Measurements from ENCODE around the gene RABGAP1L.

The RABGAP1L gene

DNA sequence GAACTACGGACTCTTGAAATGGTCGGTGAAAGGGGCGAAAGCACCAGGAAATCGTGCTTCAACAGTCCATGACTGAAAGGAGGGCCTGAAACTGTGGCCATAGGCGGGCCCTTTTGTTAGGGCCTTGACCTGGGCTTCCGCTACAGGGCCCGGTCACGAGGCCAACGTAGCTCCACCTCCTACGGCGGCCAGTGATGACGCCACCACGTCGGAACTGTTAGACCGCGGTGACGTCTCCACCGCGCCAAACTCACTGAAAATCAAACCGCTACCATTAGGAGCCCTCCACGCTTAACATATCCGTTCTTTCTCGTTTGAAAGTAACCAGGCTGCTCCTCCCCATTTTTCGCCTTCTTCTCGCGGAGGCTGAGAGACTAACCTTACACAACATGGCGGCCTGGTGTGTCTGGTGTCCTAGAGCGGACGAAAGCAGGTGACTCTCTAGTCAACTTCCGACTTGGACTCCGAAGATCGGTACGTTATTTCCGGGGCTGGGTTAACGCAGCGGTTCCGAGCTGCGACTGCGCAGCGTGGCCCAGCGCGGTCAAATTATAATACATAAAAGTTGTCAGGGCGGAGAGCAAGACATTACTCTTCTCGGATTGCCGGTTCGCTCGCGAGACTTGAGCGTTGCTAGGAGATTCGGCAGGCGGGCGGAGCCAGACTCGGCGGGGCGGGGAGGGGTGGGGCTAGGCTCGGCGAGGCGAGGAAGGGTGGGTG is 840.1 kb downstream of the RABGAP1L start:
- peak overlapping the region; percentile 99 for H3K27ac ChIP-seq
- peak overlapping the region; percentile 97 for H2AFZ ChIP-seq
- H3K36me3 ChIP-seq (ENCODE audit: control insufficient read depth, insufficient read depth, low read length), result no peaks in the 10 kb centered on the region
- H3K9ac ChIP-seq, result peak overlapping the region; percentile 70
- peak overlapping the region; percentile 71 for H3K4me3 ChIP-seq (ENCODE audit: low read depth, low read length)
- H3K4me2 ChIP-seq (ENCODE audit: low read length), result peak overlapping the region; percentile 87
- H3K27me3 ChIP-seq (ENCODE audit: control insufficient read depth, insufficient read depth, low read length), result no peaks in the 10 kb centered on the region
- no peaks in the 10 kb centered on the region for H3K9me3 ChIP-seq (ENCODE audit: control insufficient read depth, low read length)
- TF ChIP-seq, protein P1, sequence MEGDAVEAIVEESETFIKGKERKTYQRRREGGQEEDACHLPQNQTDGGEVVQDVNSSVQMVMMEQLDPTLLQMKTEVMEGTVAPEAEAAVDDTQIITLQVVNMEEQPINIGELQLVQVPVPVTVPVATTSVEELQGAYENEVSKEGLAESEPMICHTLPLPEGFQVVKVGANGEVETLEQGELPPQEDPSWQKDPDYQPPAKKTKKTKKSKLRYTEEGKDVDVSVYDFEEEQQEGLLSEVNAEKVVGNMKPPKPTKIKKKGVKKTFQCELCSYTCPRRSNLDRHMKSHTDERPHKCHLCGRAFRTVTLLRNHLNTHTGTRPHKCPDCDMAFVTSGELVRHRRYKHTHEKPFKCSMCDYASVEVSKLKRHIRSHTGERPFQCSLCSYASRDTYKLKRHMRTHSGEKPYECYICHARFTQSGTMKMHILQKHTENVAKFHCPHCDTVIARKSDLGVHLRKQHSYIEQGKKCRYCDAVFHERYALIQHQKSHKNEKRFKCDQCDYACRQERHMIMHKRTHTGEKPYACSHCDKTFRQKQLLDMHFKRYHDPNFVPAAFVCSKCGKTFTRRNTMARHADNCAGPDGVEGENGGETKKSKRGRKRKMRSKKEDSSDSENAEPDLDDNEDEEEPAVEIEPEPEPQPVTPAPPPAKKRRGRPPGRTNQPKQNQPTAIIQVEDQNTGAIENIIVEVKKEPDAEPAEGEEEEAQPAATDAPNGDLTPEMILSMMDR (IDR thresholded peaks at IDR 0.05), result no peak
- H3K79me2 ChIP-seq, result peaks cover 4% of the 10 kb centered on the region
- no peaks in the 10 kb centered on the region for H3K4me1 ChIP-seq

DNA sequence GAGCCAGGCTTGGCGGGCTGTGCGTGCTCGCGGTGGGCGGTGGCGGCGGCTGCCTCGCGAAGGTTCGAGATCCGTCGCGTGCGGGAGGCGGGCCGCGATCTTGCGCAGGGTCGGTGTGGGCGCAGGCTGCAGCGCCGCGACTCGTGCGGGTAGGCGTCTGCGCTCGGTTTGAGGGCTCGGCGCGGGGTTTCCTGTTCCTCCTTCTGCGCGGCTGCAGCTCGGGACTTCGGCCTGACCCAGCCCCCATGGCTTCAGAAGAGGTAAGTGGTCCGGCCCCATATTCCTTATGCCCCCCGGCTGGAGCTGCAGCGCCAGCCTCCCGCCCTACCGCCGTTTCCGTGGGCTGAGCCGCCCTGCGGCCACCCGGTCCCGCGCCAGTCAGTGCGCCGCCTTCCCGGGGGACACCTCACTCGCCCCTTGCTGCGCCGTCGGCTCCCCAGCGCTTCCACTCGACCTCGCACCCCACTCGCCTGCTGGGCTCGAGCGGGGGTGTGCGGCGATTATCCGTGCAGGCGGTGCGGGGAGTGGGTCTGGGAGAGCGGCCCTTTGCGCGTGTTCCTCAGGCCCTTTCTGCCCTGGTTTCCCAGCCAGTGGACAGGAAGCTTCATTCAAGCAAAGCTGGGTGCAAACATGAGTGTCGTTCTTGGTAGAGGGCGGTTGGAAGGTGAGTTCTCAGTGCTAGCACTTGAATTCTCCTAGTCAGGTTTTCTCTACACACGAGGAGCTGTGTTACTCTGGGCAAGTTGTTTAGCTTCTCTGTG is 840.8 kb downstream of the RABGAP1L start, which contains the start of gene CACYBP:
CACYBP (plus strand) TSS at position 12 of the 761 bp plus-strand sequence; CDS start at position 246, 234 bp downstream.
- Histone ChIP-seq H3K79me2 (peaks cover 4% of the 10 kb centered on the region), H3K36me3 (ENCODE audit: control insufficient read depth, insufficient read depth, low read length) (no peaks in the 10 kb centered on the region), H3K4me1 (no peaks in the 10 kb centered on the region)

DNA sequence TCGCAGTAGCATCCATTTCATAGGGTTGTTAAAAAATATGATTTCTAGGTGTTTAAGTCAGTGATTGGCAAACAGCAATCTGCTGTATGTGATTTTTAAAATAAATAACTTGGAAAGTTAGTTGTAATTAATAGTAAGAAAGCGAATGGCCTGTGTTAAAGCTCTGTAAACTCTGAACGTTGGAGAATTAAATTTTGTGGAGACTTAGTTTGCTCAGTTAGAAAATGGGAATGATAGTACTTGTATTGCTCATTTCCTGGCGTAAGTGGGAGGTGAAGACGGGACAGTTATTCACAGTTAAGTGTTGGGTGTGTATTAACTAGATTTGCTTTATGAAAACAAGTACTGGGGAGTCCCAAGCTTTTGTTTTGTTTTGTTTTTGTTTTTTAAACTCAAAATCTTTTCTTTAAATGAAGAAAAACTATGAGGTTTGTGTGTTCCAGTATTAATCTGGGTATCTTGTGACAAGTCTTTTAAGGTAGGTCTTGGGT is 841.4 kb downstream of the RABGAP1L start:
- Histone ChIP-seq H3K27ac (no peak overlapping the region), H3K9ac (no peak overlapping the region), H3K9me3 (ENCODE audit: control insufficient read depth, low read length) (no peaks in the 10 kb centered on the region), H2AFZ (no peak overlapping the region), H3K36me3 (ENCODE audit: control insufficient read depth, insufficient read depth, low read length) (no peaks in the 10 kb centered on the region), H3K27me3 (ENCODE audit: control insufficient read depth, insufficient read depth, low read length) (no peaks in the 10 kb centered on the region), H3K4me3 (ENCODE audit: low read depth, low read length) (peak overlapping the region; percentile 71), H3K79me2 (peaks cover 4% of the 10 kb centered on the region), H3K4me2 (ENCODE audit: low read length) (peak overlapping the region; percentile 91), H3K4me1 (no peaks in the 10 kb centered on the region)
- TF ChIP-seq, protein P1 (IDR thresholded peaks at IDR 0.05), result no peak

More for the DNA sequence above, 840.8 kb downstream of the RABGAP1L start, which contains the start of gene CACYBP:
- Histone ChIP-seq H2AFZ (peak within 1 kb of the TSS; percentile 97), H3K9ac (peak within 1 kb of the TSS; percentile 70), H3K27ac (peak within 1 kb of the TSS; percentile 99), H3K4me3 (ENCODE audit: low read depth, low read length) (peak within 1 kb of the TSS; percentile 71), H3K4me2 (ENCODE audit: low read length) (peak within 1 kb of the TSS; percentile 91), H3K9me3 (ENCODE audit: control insufficient read depth, low read length) (no peaks in the 10 kb centered on the region), H3K27me3 (ENCODE audit: control insufficient read depth, insufficient read depth, low read length) (no peaks in the 10 kb centered on the region)
- TF ChIP-seq, protein P1 (IDR thresholded peaks at IDR 0.05), result no peak

DNA sequence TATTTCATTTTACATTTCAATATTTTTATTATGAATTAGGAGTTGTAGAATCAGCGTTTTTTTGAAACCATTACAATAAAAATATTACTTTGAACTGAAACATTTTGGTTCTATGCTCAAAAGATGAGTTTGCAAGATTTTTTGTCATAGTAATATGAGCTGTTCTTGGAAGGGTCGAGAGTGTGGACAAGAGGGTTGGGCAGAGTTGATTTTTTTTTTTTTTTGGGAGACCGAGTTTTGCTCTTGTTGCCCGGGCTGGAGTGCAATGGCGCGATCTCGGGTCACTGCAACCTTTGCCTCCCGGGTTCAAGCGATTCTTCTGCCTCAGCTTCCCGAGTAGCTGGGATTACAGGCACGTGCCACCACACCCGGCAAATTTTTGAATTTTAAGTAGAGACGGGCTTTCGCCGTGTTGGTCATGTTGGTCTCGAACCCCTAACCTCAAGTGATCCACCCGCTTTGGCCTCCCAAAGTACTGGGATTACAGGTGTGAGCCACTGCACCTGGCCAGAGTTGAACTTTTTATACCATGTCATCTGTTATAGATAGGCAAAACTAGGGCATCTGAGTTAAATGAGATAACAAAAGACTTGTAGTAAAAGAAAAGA is 843.7 kb downstream of the RABGAP1L start:
- H3K4me2 ChIP-seq (ENCODE audit: low read length), result no peak overlapping the region
- H3K4me1 ChIP-seq, result no peaks in the 10 kb centered on the region
- H3K9me3 ChIP-seq (ENCODE audit: control insufficient read depth, low read length), result no peaks in the 10 kb centered on the region
- TF ChIP-seq, protein P1 (IDR thresholded peaks at IDR 0.05), result no peak
- no peak overlapping the region for H2AFZ ChIP-seq
- no peak overlapping the region for H3K27ac ChIP-seq
- no peak overlapping the region for H3K4me3 ChIP-seq (ENCODE audit: low read depth, low read length)
- H3K27me3 ChIP-seq (ENCODE audit: control insufficient read depth, insufficient read depth, low read length), result no peaks in the 10 kb centered on the region
- H3K36me3 ChIP-seq (ENCODE audit: control insufficient read depth, insufficient read depth, low read length), result no peaks in the 10 kb centered on the region
- no peak overlapping the region for H3K9ac ChIP-seq
- H3K79me2 ChIP-seq, result peaks cover 4% of the 10 kb centered on the region
